ENCODE results near the gene F10. TPM values are rescaled to one million over a fixed set of nuclear protein-coding genes. Genes with fewer than 3 reads are reported as not detected.

F10 gene
- total RNA-seq, 1 experiment from 2014 or later = not detected

DNA sequence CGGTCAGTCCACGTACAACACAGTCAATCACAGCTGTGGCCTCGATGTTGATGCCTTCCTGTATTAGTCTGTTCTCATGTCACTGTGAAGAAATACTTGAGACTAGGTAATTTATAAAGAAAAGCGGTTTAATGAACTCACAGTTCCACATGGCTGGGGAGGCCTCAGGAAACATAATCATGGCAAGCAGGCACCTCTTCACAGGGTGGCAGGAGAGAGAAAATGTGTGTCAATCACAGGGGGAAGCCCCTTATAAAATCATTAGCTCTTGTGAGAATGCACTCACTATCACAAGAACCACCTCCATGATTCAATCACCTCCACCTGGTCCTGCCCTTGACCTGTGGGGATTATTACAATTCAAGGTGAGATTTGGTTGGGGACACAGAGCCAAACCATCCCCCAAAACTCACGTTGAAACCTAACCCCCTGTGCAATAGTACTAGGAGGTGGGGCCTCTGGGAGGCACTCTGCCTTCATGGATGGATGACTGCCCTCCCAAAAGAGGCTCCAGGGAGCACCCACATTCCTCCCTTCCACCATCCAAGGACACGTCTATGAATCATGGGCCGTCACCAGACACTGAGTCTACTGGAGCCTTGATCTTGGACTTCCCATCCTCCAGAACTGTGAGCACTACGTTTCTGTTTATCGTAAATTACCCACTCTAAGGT, 33.5 kb downstream of the F10 start:
- ChIA-PET POLR2A (ENCODE audit: unreplicated experiment) (no interaction called here), CTCF (no interaction called here)
- H3K36me3 ChIP-seq (ENCODE audit: low read depth, low read length) = no peaks in the 10 kb centered on the region
- no peak overlapping the region for H3K9ac ChIP-seq (ENCODE audit: low read length)
- H3K9me3 ChIP-seq (ENCODE audit: low read length) = no peaks in the 10 kb centered on the region
- BruUV-seq (replicated peaks) = no TSS peak
- no peak overlapping the region for H3K4me3 ChIP-seq (ENCODE audit: low read length)
- no peaks in the 10 kb centered on the region for H3K9me2 ChIP-seq (replicated peaks; ENCODE audit: low read length)
- DNase-seq = no peak
- H3K27ac ChIP-seq (ENCODE audit: low read length) = no peak overlapping the region
- H3F3A ChIP-seq (ENCODE audit: low read length, unreplicated experiment) = no peaks in the 10 kb centered on the region
- no peak overlapping the region for H2AFZ ChIP-seq (ENCODE audit: low read length)
- H3K4me1 ChIP-seq (ENCODE audit: insufficient read depth, low read length) = peaks cover 16% of the 10 kb centered on the region
- no peak for TF ChIP-seq CTCF (conservative IDR thresholded peaks at IDR 0.05; ENCODE audit: low read depth, low read length)
- TF ChIP-seq EZH2 (IDR thresholded peaks at IDR 0.05; ENCODE audit: low read length, unreplicated experiment) = no peak
- TF ChIP-seq EZH2phosphoT487 (IDR thresholded peaks at IDR 0.05; ENCODE audit: borderline replicate concordance, low read length) = no peak
- H3K27me3 ChIP-seq (ENCODE audit: low read length) = no peaks in the 10 kb centered on the region
- H3K4me2 ChIP-seq (ENCODE audit: low read length) = no peak overlapping the region
- H4K20me1 ChIP-seq (ENCODE audit: low read length) = no peaks in the 10 kb centered on the region
- no peak for ATAC-seq
- intact Hi-C loops (cut with micrococcal nuclease) = no loop called here
- H3K79me2 ChIP-seq (ENCODE audit: low read length) = no peaks in the 10 kb centered on the region

- DNase-seq = no peak
- Histone ChIP-seq H3K79me2 (ENCODE audit: low read length) (no peaks in the 10 kb centered on the region), H4K20me1 (ENCODE audit: low read length) (no peaks in the 10 kb centered on the region), H3K4me3 (ENCODE audit: low read length) (no peak overlapping the region), H3K36me3 (ENCODE audit: low read depth, low read length) (no peaks in the 10 kb centered on the region), H2AFZ (ENCODE audit: low read length) (no peak overlapping the region), H3K9ac (ENCODE audit: low read length) (no peak overlapping the region), H3K4me1 (ENCODE audit: insufficient read depth, low read length) (peaks cover 16% of the 10 kb centered on the region), H3K4me2 (ENCODE audit: low read length) (no peak overlapping the region), H3K27me3 (ENCODE audit: low read length) (no peaks in the 10 kb centered on the region), H3K9me3 (ENCODE audit: low read length) (no peaks in the 10 kb centered on the region), H3K27ac (ENCODE audit: low read length) (no peak overlapping the region), H3F3A (ENCODE audit: low read length, unreplicated experiment) (no peaks in the 10 kb centered on the region), H3K9me2 (replicated peaks; ENCODE audit: low read length) (no peaks in the 10 kb centered on the region)
- no peak for TF ChIP-seq EZH2phosphoT487 (IDR thresholded peaks at IDR 0.05; ENCODE audit: borderline replicate concordance, low read length)
- no peak for ATAC-seq
- intact Hi-C loops (cut with micrococcal nuclease) = no loop called here
- POLR2A ChIA-PET (ENCODE audit: unreplicated experiment) = no interaction called here
- BruUV-seq (replicated peaks) = no TSS peak
- CTCF ChIA-PET = no interaction called here
Observed at GRCh38 chr13:113157206-113157928, 34.8 kb downstream of the F10 start.

DNA sequence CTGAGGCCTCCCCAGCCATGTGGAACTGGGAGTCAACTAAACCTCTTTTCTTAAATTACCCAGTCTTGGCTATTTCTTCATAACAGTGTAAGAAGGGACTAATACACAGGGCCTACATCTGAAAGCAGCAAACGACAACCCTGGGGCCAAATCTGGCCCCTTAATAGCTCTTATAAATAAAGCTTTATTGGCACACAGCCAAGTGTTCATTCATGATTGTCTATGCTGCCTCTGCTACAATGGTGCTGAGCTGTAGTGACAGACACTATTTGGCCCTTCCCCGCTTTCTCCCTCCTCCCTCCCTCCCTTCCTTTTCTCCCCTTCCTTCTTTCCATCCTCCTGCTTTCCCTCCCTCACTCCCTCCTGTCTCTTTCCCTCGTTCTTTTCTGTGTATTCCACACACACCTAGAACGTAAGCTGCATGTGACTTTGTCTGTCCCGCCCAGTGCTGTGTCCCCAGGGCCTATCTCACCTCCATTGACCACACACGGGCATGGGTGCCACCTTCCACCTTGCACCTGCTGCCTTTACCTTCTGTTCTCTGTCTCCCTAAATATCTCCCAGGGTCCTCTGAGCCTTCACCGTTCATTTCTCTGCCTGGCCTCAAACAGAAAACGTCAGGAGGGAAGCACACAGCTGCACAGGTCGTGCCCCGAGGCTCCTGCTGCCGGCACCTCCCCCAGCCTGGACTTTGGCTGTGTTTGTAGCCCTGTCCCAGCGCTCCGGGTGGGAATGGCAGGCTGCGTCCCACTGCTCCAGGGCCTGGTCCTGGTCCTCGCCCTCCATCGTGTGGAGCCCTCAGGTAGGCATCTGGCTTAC, 35.5 kb downstream of the F10 start, which contains the start of gene PROZ:
Gene PROZ, plus strand, starts transcription at position 720 of the 819 bp plus-strand sequence. Its CDS starts 13 bp downstream, at position 733.
- no peak for TF ChIP-seq EZH2phosphoT487 (IDR thresholded peaks at IDR 0.05; ENCODE audit: borderline replicate concordance, low read length)
- no peak for TF ChIP-seq CTCF (conservative IDR thresholded peaks at IDR 0.05; ENCODE audit: low read depth, low read length)
- TF ChIP-seq EZH2 (IDR thresholded peaks at IDR 0.05; ENCODE audit: low read length, unreplicated experiment) = no peak
- Histone ChIP-seq H2AFZ (ENCODE audit: low read length) (no peak within 1 kb of the TSS), H3F3A (ENCODE audit: low read length, unreplicated experiment) (no peaks in the 10 kb centered on the region), H3K4me2 (ENCODE audit: low read length) (no peak within 1 kb of the TSS), H3K27me3 (ENCODE audit: low read length) (no peaks in the 10 kb centered on the region), H3K4me3 (ENCODE audit: low read length) (no peak within 1 kb of the TSS), H3K9ac (ENCODE audit: low read length) (no peak within 1 kb of the TSS), H3K9me3 (ENCODE audit: low read length) (no peaks in the 10 kb centered on the region), H3K9me2 (replicated peaks; ENCODE audit: low read length) (no peaks in the 10 kb centered on the region), H3K4me1 (ENCODE audit: insufficient read depth, low read length) (peaks cover 10% of the 10 kb centered on the region), H3K79me2 (ENCODE audit: low read length) (no peaks in the 10 kb centered on the region), H4K20me1 (ENCODE audit: low read length) (no peaks in the 10 kb centered on the region), H3K27ac (ENCODE audit: low read length) (no peak within 1 kb of the TSS), H3K36me3 (ENCODE audit: low read depth, low read length) (no peaks in the 10 kb centered on the region)
- intact Hi-C loops (cut with micrococcal nuclease) = no loop called here
- BruUV-seq (replicated peaks) = no TSS peak
- DNase-seq = no peak
- CTCF ChIA-PET = no interaction called here
- POLR2A ChIA-PET (ENCODE audit: unreplicated experiment) = no interaction called here
- ATAC-seq = no peak

All from PC-3 (cell line).